GM10266 (cell line): Measurements from ENCODE around the gene LRRC23.
"Not testable (repeated sequence)": the region's sequence is repeated elsewhere in the genome, so short reads cannot be mapped to it uniquely, and the experiment has no call there.

Source experiments
- DNase-seq: peaks from one replicate; pipeline ENCODE4 v3.0.0; 2012; ENCODE audit errors: extremely low spot score
- TF ChIP-seq, protein P1 (sequence below): IDR thresholded peaks from 2 replicates; pipeline ENCODE4 v1.5.1; 2012; ENCODE audit warnings: mild to moderate bottlenecking, low read depth; ENCODE audit not compliant: control insufficient read depth, insufficient read depth; ENCODE audit errors: missing control alignments

The LRRC23 gene

DNA sequence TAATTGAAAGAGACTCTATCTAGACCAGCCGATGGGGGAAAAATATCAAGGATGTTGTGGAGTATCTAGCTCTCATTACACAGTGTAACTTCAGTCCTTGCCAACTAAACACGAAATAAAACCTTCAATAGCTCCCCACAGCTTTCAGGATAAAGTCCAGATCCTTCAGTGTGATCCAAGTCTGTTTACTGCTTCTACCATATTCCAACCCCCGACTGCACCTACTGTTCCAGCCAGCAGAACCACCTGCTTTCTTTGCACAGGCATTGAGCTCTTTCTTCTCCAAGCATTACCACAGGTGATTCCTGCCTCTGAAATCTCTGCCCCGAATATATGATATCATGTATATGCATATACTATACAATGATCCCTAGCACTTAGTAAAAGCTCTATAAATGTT lies 2.2 kb upstream of the LRRC23 start:
- TF ChIP-seq, protein P1, sequence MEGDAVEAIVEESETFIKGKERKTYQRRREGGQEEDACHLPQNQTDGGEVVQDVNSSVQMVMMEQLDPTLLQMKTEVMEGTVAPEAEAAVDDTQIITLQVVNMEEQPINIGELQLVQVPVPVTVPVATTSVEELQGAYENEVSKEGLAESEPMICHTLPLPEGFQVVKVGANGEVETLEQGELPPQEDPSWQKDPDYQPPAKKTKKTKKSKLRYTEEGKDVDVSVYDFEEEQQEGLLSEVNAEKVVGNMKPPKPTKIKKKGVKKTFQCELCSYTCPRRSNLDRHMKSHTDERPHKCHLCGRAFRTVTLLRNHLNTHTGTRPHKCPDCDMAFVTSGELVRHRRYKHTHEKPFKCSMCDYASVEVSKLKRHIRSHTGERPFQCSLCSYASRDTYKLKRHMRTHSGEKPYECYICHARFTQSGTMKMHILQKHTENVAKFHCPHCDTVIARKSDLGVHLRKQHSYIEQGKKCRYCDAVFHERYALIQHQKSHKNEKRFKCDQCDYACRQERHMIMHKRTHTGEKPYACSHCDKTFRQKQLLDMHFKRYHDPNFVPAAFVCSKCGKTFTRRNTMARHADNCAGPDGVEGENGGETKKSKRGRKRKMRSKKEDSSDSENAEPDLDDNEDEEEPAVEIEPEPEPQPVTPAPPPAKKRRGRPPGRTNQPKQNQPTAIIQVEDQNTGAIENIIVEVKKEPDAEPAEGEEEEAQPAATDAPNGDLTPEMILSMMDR, result no peak
- DNase-seq, result no peak

GRCh38 chr12:6903722-6904121 lies 900 bp upstream of the LRRC23 start:
- TF ChIP-seq, protein P1, result no peak
- DNase-seq, result no peak

DNA sequence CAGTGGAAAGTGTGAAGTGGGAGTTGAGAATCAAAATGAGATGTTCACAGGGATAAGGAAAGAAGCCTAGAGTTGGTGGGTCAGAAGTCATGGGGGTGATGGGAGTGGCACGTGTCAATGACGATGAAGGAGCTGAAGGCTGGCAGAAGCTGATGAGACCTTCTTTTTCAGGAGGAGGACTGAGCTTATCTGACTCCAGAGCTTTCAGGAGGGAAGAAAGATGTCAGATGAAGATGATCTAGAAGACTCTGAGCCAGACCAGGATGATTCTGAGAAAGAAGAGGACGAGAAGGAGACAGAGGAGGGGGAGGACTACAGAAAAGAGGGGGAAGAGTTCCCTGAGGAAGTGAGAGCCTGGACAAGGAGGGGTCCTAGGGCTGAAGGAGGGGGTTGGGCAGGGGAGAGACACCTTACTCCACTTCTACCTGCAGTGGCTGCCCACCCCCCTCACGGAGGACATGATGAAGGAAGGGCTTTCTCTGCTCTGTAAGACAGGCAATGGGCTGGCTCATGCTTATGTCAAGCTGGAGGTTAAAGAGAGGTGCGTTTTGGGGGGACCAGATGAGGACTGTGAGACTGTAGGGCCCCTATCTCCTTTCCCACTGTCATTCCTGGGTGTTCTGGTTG lies 905 bp downstream of the LRRC23 start:
- no peak for DNase-seq
- TF ChIP-seq, protein P1, result no peak

DNA sequence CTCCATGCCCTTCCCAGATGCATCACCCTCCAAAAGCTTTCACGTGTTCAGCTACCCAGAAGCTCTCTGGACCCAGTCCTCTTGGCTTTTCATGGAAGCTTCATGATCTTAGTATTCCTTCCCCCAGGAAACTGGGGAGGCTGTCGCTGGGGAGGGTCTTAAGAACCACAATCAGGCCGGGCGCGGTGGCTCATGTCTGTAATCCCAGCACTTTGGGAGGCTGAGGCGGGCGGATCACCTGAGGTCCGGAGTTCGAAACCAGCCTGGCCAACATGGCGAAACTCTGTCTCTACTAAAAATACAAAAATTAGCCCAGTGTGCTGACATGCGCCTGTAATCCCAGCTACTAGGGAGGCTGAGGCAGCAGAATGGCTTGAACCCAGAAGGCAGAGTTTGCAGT lies 3.5 kb downstream of the LRRC23 start:
- DNase-seq, result not testable (repeated sequence)

- TF ChIP-seq, protein P1, result no peak
- DNase-seq, result no peak
These were observed 5.0 kb downstream of the LRRC23 start for GRCh38 chr12:6909421-6910145.

GRCh38 chr12:6912164-6912935 lies 7.7 kb downstream of the LRRC23 start:
- DNase-seq, result no peak
- TF ChIP-seq, protein P1, result no peak

- DNase-seq, result peak; percentile 88
- TF ChIP-seq, protein P1, result no peak
These were observed 9.8 kb downstream of the LRRC23 start, which contains the start of gene ENO2 for GRCh38 chr12:6914246-6914946. TSS of gene ENO2 (plus strand) at chr12:6914580. CDS start at chr12:6915833, 1,253 bp downstream.
